Esophagus squamous epithelium (tissue), 4 donors: Measurements from ENCODE around the gene MIER2.

Experiments used
- POLR2A ChIP-seq, 4 donors: fragments of 450-650 bp; IDR thresholded peaks; one replicate each; pipeline ENCODE4 v1.6.1; 2017; ENCODE audit warnings: antibody characterized with exemption in 4 of 4, mild to moderate bottlenecking in 4 of 4, moderate library complexity in 3 of 4
- TF ChIP-seq, protein P1 (sequence below), 6 experiments: fragments of 450-650 bp in 4 of 6; fragments of 200-600 bp in 2 of 6; sonication (generic) in 2 of 6; IDR thresholded peaks; one replicate each; pipeline ENCODE4 v1.5.1; 2016 to 2019; ENCODE audit warnings: antibody characterized with exemption in 6 of 6, mild to moderate bottlenecking in 4 of 6, moderate library complexity in 4 of 6

- TF ChIP-seq, protein P1, sequence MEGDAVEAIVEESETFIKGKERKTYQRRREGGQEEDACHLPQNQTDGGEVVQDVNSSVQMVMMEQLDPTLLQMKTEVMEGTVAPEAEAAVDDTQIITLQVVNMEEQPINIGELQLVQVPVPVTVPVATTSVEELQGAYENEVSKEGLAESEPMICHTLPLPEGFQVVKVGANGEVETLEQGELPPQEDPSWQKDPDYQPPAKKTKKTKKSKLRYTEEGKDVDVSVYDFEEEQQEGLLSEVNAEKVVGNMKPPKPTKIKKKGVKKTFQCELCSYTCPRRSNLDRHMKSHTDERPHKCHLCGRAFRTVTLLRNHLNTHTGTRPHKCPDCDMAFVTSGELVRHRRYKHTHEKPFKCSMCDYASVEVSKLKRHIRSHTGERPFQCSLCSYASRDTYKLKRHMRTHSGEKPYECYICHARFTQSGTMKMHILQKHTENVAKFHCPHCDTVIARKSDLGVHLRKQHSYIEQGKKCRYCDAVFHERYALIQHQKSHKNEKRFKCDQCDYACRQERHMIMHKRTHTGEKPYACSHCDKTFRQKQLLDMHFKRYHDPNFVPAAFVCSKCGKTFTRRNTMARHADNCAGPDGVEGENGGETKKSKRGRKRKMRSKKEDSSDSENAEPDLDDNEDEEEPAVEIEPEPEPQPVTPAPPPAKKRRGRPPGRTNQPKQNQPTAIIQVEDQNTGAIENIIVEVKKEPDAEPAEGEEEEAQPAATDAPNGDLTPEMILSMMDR (IDR thresholded peaks at IDR 0.05), result no peak
- TF ChIP-seq POLR2A (IDR thresholded peaks at IDR 0.05), result no peak
These were observed 24.0 kb upstream of the MIER2 start for GRCh38 chr19:368630-369024.
